Measurements from ENCODE around the gene SVIL.

DNA sequence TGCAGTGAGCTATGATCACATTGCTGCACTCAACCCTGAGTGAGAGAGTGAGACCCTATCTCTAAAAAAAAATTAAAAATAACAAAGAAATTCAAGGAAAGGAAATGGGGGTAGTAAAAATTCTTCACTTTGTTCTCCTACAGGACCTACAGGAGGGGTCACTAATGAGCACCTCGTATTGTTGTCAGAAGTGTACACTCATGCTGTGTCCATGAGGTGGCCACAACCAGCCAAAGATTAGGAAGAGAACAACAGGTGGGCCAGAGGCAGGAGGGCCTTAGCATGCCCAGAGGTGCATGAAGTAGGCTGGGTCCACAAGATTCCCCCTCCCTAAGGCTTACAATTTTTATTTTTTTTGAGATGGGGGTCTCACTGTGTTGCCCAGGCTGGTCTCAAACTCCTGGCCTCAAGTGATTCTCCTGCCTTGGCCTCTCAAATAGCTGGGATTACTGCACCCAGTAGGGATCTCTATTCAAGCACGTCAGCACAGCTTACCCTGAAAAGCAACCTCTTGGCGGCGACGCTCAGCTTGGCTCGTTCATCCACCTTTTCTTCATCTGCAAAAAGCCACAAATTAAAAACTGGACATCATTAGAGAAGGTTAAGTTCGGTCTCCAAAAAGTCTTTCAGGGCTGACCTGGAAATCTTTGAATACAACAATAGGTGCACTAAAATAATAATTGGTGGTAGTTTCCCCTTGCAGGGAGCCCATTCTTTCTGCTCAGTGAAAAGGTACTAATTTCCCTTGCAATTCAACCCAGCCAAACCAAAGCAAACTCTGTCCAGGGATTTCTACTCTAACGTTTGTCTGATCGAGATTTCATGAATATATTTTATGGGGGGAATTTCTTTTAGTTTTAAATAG, 104.4 kb downstream of the SVIL start:
- TF ChIP-seq, protein P1, sequence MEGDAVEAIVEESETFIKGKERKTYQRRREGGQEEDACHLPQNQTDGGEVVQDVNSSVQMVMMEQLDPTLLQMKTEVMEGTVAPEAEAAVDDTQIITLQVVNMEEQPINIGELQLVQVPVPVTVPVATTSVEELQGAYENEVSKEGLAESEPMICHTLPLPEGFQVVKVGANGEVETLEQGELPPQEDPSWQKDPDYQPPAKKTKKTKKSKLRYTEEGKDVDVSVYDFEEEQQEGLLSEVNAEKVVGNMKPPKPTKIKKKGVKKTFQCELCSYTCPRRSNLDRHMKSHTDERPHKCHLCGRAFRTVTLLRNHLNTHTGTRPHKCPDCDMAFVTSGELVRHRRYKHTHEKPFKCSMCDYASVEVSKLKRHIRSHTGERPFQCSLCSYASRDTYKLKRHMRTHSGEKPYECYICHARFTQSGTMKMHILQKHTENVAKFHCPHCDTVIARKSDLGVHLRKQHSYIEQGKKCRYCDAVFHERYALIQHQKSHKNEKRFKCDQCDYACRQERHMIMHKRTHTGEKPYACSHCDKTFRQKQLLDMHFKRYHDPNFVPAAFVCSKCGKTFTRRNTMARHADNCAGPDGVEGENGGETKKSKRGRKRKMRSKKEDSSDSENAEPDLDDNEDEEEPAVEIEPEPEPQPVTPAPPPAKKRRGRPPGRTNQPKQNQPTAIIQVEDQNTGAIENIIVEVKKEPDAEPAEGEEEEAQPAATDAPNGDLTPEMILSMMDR (IDR thresholded peaks at IDR 0.05) = no peak
- TF ChIP-seq POLR2A (IDR thresholded peaks at IDR 0.05) = no peak

All from Peyer's patch (tissue), 4 donors.